ENCODE data around the gene METTL22.

Gene METTL22

GRCh38 chr16:8621572-8622314 is at the start of gene METTL22:
Gene METTL22 (plus strand): TSS chr16:8621698. CDS start chr16:8625666, 3,968 bp downstream.
- peak; percentile 83 for DNase-seq

GRCh38 chr16:8572063-8572918 is 49.2 kb upstream of the METTL22 start:
- no peak for DNase-seq

GRCh38 chr16:8572919-8573724 is 48.4 kb upstream of the METTL22 start:
- peak; percentile 35 for DNase-seq

- no peak for DNase-seq
Measured at GRCh38 chr16:8575399-8575798, 46.1 kb upstream of the METTL22 start.

GRCh38 chr16:8576141-8577004 is 45.1 kb upstream of the METTL22 start:
- DNase-seq = no peak

- DNase-seq = no peak
Measured at GRCh38 chr16:8577678-8578304, 43.7 kb upstream of the METTL22 start.

- DNase-seq = no peak
Measured at GRCh38 chr16:8579559-8579958, 41.9 kb upstream of the METTL22 start.

GRCh38 chr16:8581831-8582580 is 39.5 kb upstream of the METTL22 start:
- no peak for DNase-seq

- DNase-seq = peak; percentile 38
Measured at GRCh38 chr16:8583199-8583598, 38.3 kb upstream of the METTL22 start.

- DNase-seq = no peak
Measured at GRCh38 chr16:8583732-8584131, 37.8 kb upstream of the METTL22 start.

- DNase-seq = no peak
Measured at GRCh38 chr16:8585041-8585440, 36.5 kb upstream of the METTL22 start.

GRCh38 chr16:8585857-8586256 is 35.6 kb upstream of the METTL22 start:
- DNase-seq = no peak

GRCh38 chr16:8587065-8587464 is 34.4 kb upstream of the METTL22 start:
- DNase-seq = no peak

- no peak for DNase-seq
Measured at GRCh38 chr16:8588682-8589056, 32.8 kb upstream of the METTL22 start.

- no peak for DNase-seq
Measured at GRCh38 chr16:8589057-8589899, 32.2 kb upstream of the METTL22 start.

GRCh38 chr16:8589900-8590688 is 31.4 kb upstream of the METTL22 start, which contains the start of gene TMEM114:
Gene TMEM114 (minus strand): TSS chr16:8590511. CDS start chr16:8589838, 673 bp downstream.
- no peak for DNase-seq

GRCh38 chr16:8590811-8591210 is 30.7 kb upstream of the METTL22 start:
- no peak for DNase-seq

GRCh38 chr16:8591451-8591850 is 30.0 kb upstream of the METTL22 start:
- DNase-seq = no peak

GRCh38 chr16:8594149-8594666 is 27.3 kb upstream of the METTL22 start:
- no peak for DNase-seq
